Trophoblast cell (in vitro differentiated cells and primary cell): ENCODE measurements around the gene RIN3.

ENCODE experiments used
- DNase-seq, 2 donors: peaks; one replicate each; pipeline ENCODE4 v3.0.0-alpha.2; 2016
- H2AFZ ChIP-seq: 2 replicates; pipeline ENCODE4 v1.6.1; 2013; ENCODE audit warnings: low read length, moderate library complexity, mild to moderate bottlenecking; ENCODE audit not compliant: insufficient read depth, poor library complexity
- H2AK5ac ChIP-seq: 2 replicates; pipeline ENCODE4 v1.6.1; 2013; ENCODE audit warnings: mild to moderate bottlenecking, low read length
- H2BK120ac ChIP-seq: 2 replicates; pipeline ENCODE4 v1.6.1; 2013; ENCODE audit warnings: low read length, mild to moderate bottlenecking, moderate library complexity; ENCODE audit not compliant: insufficient read depth, poor library complexity
- H2BK12ac ChIP-seq: 2 replicates; pipeline ENCODE4 v1.6.1; 2013; ENCODE audit warnings: mild to moderate bottlenecking, low read length, moderate library complexity
- H2BK5ac ChIP-seq: 2 replicates; pipeline ENCODE4 v1.6.1; 2013; ENCODE audit warnings: low read length, low read depth, moderate library complexity, mild to moderate bottlenecking; ENCODE audit not compliant: poor library complexity
- H3K14ac ChIP-seq: 2 replicates; pipeline ENCODE4 v1.6.1; 2013; ENCODE audit warnings: mild to moderate bottlenecking, low read length
- H3K18ac ChIP-seq: 2 replicates; pipeline ENCODE4 v1.6.1; 2013; ENCODE audit warnings: mild to moderate bottlenecking, low read length
- H3K23ac ChIP-seq: 2 replicates; pipeline ENCODE4 v1.6.1; 2013; ENCODE audit warnings: low read length
- H3K27ac ChIP-seq: 2 replicates; pipeline ENCODE4 v1.5.1; 2013; ENCODE audit warnings: low read depth, mild to moderate bottlenecking, inconsistent platforms, low read length, moderate library complexity
- H3K27me3 ChIP-seq: 2 replicates; pipeline ENCODE4 v1.6.1; 2013; ENCODE audit warnings: inconsistent platforms, mild to moderate bottlenecking, low read length, moderate library complexity; ENCODE audit not compliant: insufficient read depth
- H3K36me3 ChIP-seq, 2 experiments: 1 replicate in 1 of 2; 2 replicates in 1 of 2; pipeline ENCODE4 v1.6.1; 2013; ENCODE audit warnings: low read length in 2 of 2, mild to moderate bottlenecking in 2 of 2, moderate library complexity in 1 of 2; ENCODE audit not compliant: insufficient read depth in 2 of 2, control insufficient read depth in 1 of 2
- H3K4ac ChIP-seq: 2 replicates; pipeline ENCODE4 v1.6.1; 2013; ENCODE audit warnings: low read depth, mild to moderate bottlenecking, low read length, moderate library complexity
- H3K4me1 ChIP-seq, 2 experiments: 1 replicate in 1 of 2; 2 replicates in 1 of 2; pipeline ENCODE4 v1.6.1; 2013; ENCODE audit warnings: low read length in 2 of 2, mild to moderate bottlenecking in 2 of 2, moderate library complexity in 1 of 2; ENCODE audit not compliant: insufficient read depth in 2 of 2, control insufficient read depth in 1 of 2
- H3K4me2 ChIP-seq: 2 replicates; pipeline ENCODE4 v1.6.1; 2013; ENCODE audit warnings: inconsistent platforms, mild to moderate bottlenecking, low read length, moderate library complexity
- H3K4me3 ChIP-seq: 2 replicates; pipeline ENCODE4 v1.5.1; 2013; ENCODE audit warnings: mild to moderate bottlenecking, low read depth, low read length, inconsistent platforms
- H3K79me1 ChIP-seq: one replicate; pipeline ENCODE4 v1.6.1; 2013; ENCODE audit warnings: low read length
- H3K79me2 ChIP-seq: 2 replicates; pipeline ENCODE4 v1.6.1; 2013; ENCODE audit warnings: low read length, mild to moderate bottlenecking; ENCODE audit not compliant: control insufficient read depth, insufficient read depth, poor library complexity
- H3K9ac ChIP-seq: 2 replicates; pipeline ENCODE4 v1.6.1; 2013; ENCODE audit warnings: mild to moderate bottlenecking, low read length
- H3K9me3 ChIP-seq: 2 replicates; pipeline ENCODE4 v1.6.1; 2013; ENCODE audit warnings: low read depth, mild to moderate bottlenecking, control low read depth, inconsistent platforms, low read length; ENCODE audit not compliant: insufficient read depth
- H4K12ac ChIP-seq: 2 replicates; pipeline ENCODE4 v1.6.1; 2013; ENCODE audit warnings: low read depth, mild to moderate bottlenecking, low read length, moderate library complexity
- H4K8ac ChIP-seq: 2 replicates; pipeline ENCODE4 v1.6.1; 2013; ENCODE audit warnings: low read depth, mild to moderate bottlenecking, low read length, moderate library complexity
- H4K91ac ChIP-seq: one replicate; pipeline ENCODE4 v1.6.1; 2013; ENCODE audit warnings: low read depth, mild to moderate bottlenecking, low read length, moderate library complexity
- WGBS: extraction: QIAGEN DNeasy Blood & Tissue Kit; methylation state at CpG from one replicate; pipeline ENCODE4 v1.1.7; 2013; ENCODE audit warnings: missing lambda C conversion rate; ENCODE audit not compliant: insufficient read length, insufficient coverage; ENCODE audit errors: extremely low coverage; 5-methylcytosine and 5-hydroxymethylcytosine counted together

RIN3 gene

DNA sequence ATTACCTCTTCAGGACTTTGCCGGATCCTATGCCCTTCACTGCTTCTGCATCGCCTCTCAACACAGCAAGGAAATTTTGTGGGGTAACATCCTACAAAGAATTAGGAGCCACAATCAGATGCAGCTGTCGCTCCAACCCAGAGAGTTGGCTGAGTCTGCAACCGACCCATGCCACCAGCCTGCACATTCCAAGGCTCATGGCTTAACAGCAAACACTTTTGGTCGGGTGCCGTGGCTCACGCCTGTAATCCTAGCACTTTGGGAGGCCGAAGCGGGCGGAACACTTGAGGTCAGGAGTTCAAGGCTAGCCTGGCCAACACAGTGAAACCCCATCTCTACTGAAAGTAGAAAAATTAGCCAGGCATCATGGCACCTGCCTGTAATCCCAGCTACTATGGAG is 202.6 kb downstream of the RIN3 start:
- Histone ChIP-seq H3K27me3 (no peaks in the 10 kb centered on the region), H3K4ac (no peak overlapping the region), H3K14ac (no peak overlapping the region), H3K9ac (no peak overlapping the region), H2BK12ac (no peak overlapping the region), H3K27ac (no peak overlapping the region), H3K9me3 (no peaks in the 10 kb centered on the region), H3K36me3 (peaks cover 26 to 39% of the 10 kb centered on the region in 2 experiments), H4K12ac (no peak overlapping the region), H4K8ac (no peak overlapping the region), H3K18ac (no peak overlapping the region), H2AK5ac (no peak overlapping the region), H3K4me2 (no peak overlapping the region), H4K91ac (no peak overlapping the region), H3K79me1 (no peaks in the 10 kb centered on the region), H3K4me1 (peaks cover 0 to 4% of the 10 kb centered on the region in 2 experiments), H3K23ac (no peak overlapping the region), H2BK5ac (no peak overlapping the region), H3K79me2 (no peaks in the 10 kb centered on the region), H2AFZ (no peak overlapping the region), H2BK120ac (no peak overlapping the region), H3K4me3 (no peak overlapping the region)
- peak in 1 of 2 donors; percentile 25 for DNase-seq
- WGBS, result no CpG with 5 or more reads among the region's 10 CpGs

- Histone ChIP-seq H3K9ac (no peak overlapping the region), H3K4ac (no peak overlapping the region), H3K23ac (no peak overlapping the region), H3K79me1 (no peaks in the 10 kb centered on the region), H3K18ac (no peak overlapping the region), H3K27me3 (no peaks in the 10 kb centered on the region), H2BK12ac (no peak overlapping the region), H2AK5ac (no peak overlapping the region), H2AFZ (no peak overlapping the region), H3K4me2 (no peak overlapping the region), H3K36me3 (peaks cover 18 to 29% of the 10 kb centered on the region in 2 experiments), H3K9me3 (no peaks in the 10 kb centered on the region), H3K4me3 (no peak overlapping the region), H2BK5ac (no peak overlapping the region), H3K4me1 (peaks cover 0 to 4% of the 10 kb centered on the region in 2 experiments), H4K12ac (no peak overlapping the region), H3K27ac (no peak overlapping the region), H2BK120ac (no peak overlapping the region), H3K79me2 (no peaks in the 10 kb centered on the region), H4K8ac (no peak overlapping the region), H3K14ac (no peak overlapping the region), H4K91ac (no peak overlapping the region)
- no CpG with 5 or more reads among the region's 11 CpGs for WGBS
- peak; percentile 74 to 78 for DNase-seq
These were observed 204.0 kb downstream of the RIN3 start for GRCh38 chr14:92717571-92718042.

DNA sequence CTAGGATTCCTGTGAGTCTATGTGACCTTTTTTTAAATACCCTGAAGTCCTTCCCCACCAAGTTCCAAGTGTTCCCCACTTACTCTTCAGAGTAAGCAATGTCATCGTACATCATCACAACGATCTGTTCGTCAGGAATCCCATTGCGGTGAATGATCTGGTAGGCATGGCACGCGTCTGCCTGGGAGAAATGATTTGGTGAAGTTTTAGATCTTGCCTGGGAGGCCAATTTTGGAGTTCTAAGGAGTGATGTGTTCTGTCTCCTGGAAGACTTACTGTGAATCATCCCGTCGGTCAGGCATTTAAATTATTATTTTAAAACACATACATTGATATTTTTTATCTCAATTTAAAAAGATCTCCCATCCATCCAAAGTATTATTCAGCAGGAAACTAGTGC is 205.1 kb downstream of the RIN3 start:
- Histone ChIP-seq H4K91ac (no peak overlapping the region), H2AFZ (no peak overlapping the region), H4K12ac (no peak overlapping the region), H3K14ac (no peak overlapping the region), H3K9me3 (no peaks in the 10 kb centered on the region), H3K4me1 (peaks cover 1 to 9% of the 10 kb centered on the region in 2 experiments), H2BK120ac (no peak overlapping the region), H3K23ac (no peak overlapping the region), H3K36me3 (peaks cover 12 to 20% of the 10 kb centered on the region in 2 experiments), H3K4me3 (no peak overlapping the region), H4K8ac (no peak overlapping the region), H3K79me2 (no peaks in the 10 kb centered on the region), H3K27me3 (no peaks in the 10 kb centered on the region), H2BK12ac (peak overlapping the region; percentile 82), H3K4ac (no peak overlapping the region), H3K9ac (no peak overlapping the region), H3K27ac (no peak overlapping the region), H2BK5ac (no peak overlapping the region), H3K4me2 (no peak overlapping the region), H3K79me1 (no peaks in the 10 kb centered on the region), H3K18ac (no peak overlapping the region), H2AK5ac (no peak overlapping the region)
- WGBS, result no CpG with 5 or more reads among the region's 8 CpGs
- peak; percentile 74 to 87 for DNase-seq

DNA sequence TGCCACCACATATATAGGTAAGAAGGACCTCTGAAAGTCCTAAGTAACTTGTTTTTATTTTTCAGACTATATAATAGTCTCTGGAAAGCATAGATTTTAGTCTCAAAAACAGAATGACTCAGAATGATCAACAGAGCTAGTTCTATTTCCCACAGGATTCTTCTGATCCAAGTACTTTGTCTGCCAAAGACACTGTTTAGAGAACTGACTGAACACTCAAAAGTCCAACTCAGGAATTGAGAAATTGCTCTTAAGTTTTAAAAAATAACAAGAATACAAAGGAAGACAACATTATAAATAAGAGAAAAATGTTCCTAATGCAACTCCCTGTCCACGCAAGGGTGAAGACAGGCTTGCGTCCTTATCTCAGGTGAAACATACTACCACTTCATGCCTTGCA is 205.8 kb downstream of the RIN3 start:
- Histone ChIP-seq H3K9me3 (no peaks in the 10 kb centered on the region), H4K12ac (no peak overlapping the region), H3K4me1 (peaks cover 6 to 15% of the 10 kb centered on the region in 2 experiments), H2AK5ac (no peak overlapping the region), H3K27ac (no peak overlapping the region), H3K27me3 (no peaks in the 10 kb centered on the region), H3K14ac (no peak overlapping the region), H2BK5ac (no peak overlapping the region), H3K4ac (no peak overlapping the region), H3K23ac (no peak overlapping the region), H4K91ac (no peak overlapping the region), H3K36me3 (peaks cover 10 to 19% of the 10 kb centered on the region in 2 experiments), H3K18ac (no peak overlapping the region), H3K79me1 (peaks cover 3% of the 10 kb centered on the region), H2BK120ac (no peak overlapping the region), H2AFZ (no peak overlapping the region), H2BK12ac (no peak overlapping the region), H3K79me2 (peaks cover 2% of the 10 kb centered on the region), H3K4me2 (no peak overlapping the region), H4K8ac (no peak overlapping the region), H3K4me3 (no peak overlapping the region), H3K9ac (no peak overlapping the region)
- DNase-seq, result peak in 1 of 2 donors; percentile 79
- WGBS, result no CpG with 5 or more reads among the region's 2 CpGs
